A673 (cell line): ENCODE data around the gene NBPF1. TPM values are rescaled to one million over a fixed set of nuclear protein-coding genes. Genes with fewer than 3 reads are reported as not detected.
"Not testable (repeated sequence)": the region's sequence is repeated elsewhere in the genome, so short reads cannot be mapped to it uniquely, and the experiment has no call there.

ENCODE experiments used
- BruUV-seq: library from RNA; stranded (reverse); fragments of 400-500 nt; replicated peaks from 2 replicates; lab custom pipeline; 2021; lab: Mats Ljungman, UMichigan
- CTCF ChIA-PET: fragments of 300-600 bp; sonication (Branson Sonifier 250); formaldehyde crosslinking; loops from one replicate; lab custom pipeline; 2022; ENCODE audit warnings: antibody characterized with exemption; lab: Charles Lee
- POLR2A ChIA-PET: fragments of 300-600 bp; sonication (Branson Sonifier 250); formaldehyde crosslinking; loops from one replicate; lab custom pipeline; 2022; ENCODE audit warnings: antibody characterized with exemption; ENCODE audit not compliant: low non-redundant PET; lab: Charles Lee
- DNase-seq: peaks from one replicate; pipeline ENCODE4 v3.0.0-alpha.2; 2015; ENCODE audit warnings: low spot score
- H3K27ac ChIP-seq: fragments of 200-600 bp; sonication (generic); 2 replicates; pipeline ENCODE4 v1.5.1; 2016; ENCODE audit warnings: mixed run types, low read depth, mild to moderate bottlenecking, mixed read lengths, antibody characterized with exemption, low read length; ENCODE audit not compliant: poor library complexity, severe bottlenecking
- H3K27me3 ChIP-seq: fragments of 200-600 bp; sonication (generic); replicated peaks from 2 replicates; pipeline ENCODE4 v1.6.1; 2017; ENCODE audit warnings: mixed run types, low read depth, mild to moderate bottlenecking, mixed read lengths, antibody characterized with exemption, low read length; ENCODE audit not compliant: insufficient read depth, poor library complexity
- H3K36me3 ChIP-seq: fragments of 200-600 bp; sonication (generic); 2 replicates; pipeline ENCODE4 v1.6.1; 2016; ENCODE audit warnings: mixed run types, mild to moderate bottlenecking, mixed read lengths, antibody characterized with exemption, low read length; ENCODE audit not compliant: insufficient read depth, poor library complexity, severe bottlenecking
- H3K4me1 ChIP-seq: fragments of 200-600 bp; sonication (generic); 2 replicates; pipeline ENCODE4 v1.6.1; 2017; ENCODE audit warnings: mixed run types, mild to moderate bottlenecking, mixed read lengths, antibody characterized with exemption, low read length; ENCODE audit not compliant: insufficient read depth, poor library complexity, severe bottlenecking
- H3K4me3 ChIP-seq: fragments of 200-600 bp; sonication (generic); 2 replicates; pipeline ENCODE4 v1.5.1; 2016; ENCODE audit warnings: low read depth, mixed run types, mild to moderate bottlenecking, mixed read lengths, low read length; ENCODE audit not compliant: poor library complexity, severe bottlenecking
- H3K9me3 ChIP-seq: fragments of 200-600 bp; sonication (generic); 2 replicates; pipeline ENCODE4 v1.6.1; 2016; ENCODE audit warnings: mixed run types, low read depth, mild to moderate bottlenecking, mixed read lengths, antibody characterized with exemption, low read length; ENCODE audit not compliant: poor library complexity, severe bottlenecking
- CTCF ChIP-seq: fragments of 300-800, 200-600 bp; sonication (generic); conservative IDR thresholded peaks from 2 replicates; pipeline ENCODE4 v1.5.1; 2017; ENCODE audit warnings: low read depth, mild to moderate bottlenecking, antibody characterized with exemption, low read length, moderate library complexity, mixed read lengths
- EZH2 ChIP-seq: fragments of 200-600 bp; sonication (generic); IDR thresholded peaks from 2 replicates; pipeline ENCODE4 v1.6.1; 2017; ENCODE audit warnings: borderline replicate concordance, low read depth, mild to moderate bottlenecking, mixed read lengths, antibody characterized with exemption, low read length; ENCODE audit not compliant: poor library complexity, severe bottlenecking
- intact Hi-C: fragments of 100-400 bp; cut with micrococcal nuclease; formaldehyde crosslinking; loops from one replicate; pipeline ENCODE4 v1.10.0; 2022; ENCODE audit not compliant: unreplicated experiment
- total RNA-seq: library from RNA; stranded (reverse); gene quantifications from 2 replicates; pipeline ENCODE4 v1.2.3, GENCODE V29; 2021

The NBPF1 gene
- total RNA-seq, 1 experiment from 2014 or later, result 85.2 TPM

DNA sequence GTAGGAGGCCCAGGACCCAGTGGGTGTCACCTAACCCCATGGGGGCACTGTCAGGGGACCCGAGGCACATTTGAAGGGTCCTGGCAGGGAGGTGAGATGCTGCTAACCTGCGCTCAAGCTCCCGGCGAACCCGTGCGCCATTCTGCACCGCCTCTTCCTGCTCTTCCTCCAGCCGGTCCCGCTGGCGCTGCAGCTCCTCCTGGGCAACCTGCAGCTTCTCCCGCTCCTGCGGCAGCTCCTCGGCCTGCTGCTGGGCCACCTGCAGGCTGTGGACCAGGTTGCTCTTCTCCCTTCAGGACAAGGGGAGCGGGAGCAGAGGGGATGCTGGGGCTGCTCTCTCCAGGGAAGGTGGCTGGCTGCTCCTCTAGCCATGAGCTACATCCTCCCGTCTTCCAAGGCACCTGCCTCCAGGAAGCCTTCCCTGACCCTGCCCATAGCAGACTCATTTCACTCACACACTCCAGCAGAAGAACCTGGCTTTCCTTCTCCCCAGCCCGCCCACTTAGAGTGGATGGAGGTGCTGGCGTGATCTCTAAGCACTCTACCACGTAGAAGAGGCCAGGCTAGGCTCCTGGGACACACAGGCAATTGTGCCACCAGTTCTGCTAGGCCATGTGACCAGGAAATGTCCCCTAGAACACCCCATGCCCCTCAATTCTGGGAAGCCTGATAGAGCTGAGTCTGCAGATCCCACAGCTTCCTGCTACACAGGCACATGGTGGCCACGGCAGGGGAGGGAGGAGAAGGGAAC is 15.2 kb upstream of the NBPF1 start:
- CTCF ChIA-PET, result interaction anchor here (0.6 kb wide), 3 partner anchors 62 to 129 kb away, joined by 3 to 6 read pairs (median 3); no protein-coding TSS in a partner anchor
- POLR2A ChIA-PET, result no interaction called here
- Histone ChIP-seq H3K4me1 (no peaks in the 10 kb centered on the region), H3K9me3 (no peaks in the 10 kb centered on the region), H3K27me3 (no peaks in the 10 kb centered on the region), H3K27ac (no peak overlapping the region), H3K36me3 (peaks cover 71% of the 10 kb centered on the region), H3K4me3 (no peak overlapping the region)
- no peak for TF ChIP-seq EZH2
- TF ChIP-seq CTCF, result no peak
- BruUV-seq, result no TSS peak
- no peak for DNase-seq
- intact Hi-C loops, result loop anchor here (10.0 kb wide), 1 partner anchor 416 kb away; no protein-coding TSS in a partner anchor

GRCh38 chr1:16626409-16626983 is 13.1 kb upstream of the NBPF1 start:
- H3K27ac ChIP-seq, H3K4me3 ChIP-seq, H3K27me3 ChIP-seq, H3K9me3 ChIP-seq, H3K4me1 ChIP-seq, DNase-seq, BruUV-seq, CTCF ChIA-PET: not testable (repeated sequence)
- intact Hi-C loops, result loop anchor here (10.0 kb wide), 1 partner anchor 418 kb away; no protein-coding TSS in a partner anchor
- H3K36me3 ChIP-seq, result peaks cover 54% of the 10 kb centered on the region
- POLR2A ChIA-PET, result interaction anchor here (0.6 kb wide), 2 partner anchors 76 to 277 kb away, joined by 3 to 9 read pairs; no protein-coding TSS in a partner anchor

DNA sequence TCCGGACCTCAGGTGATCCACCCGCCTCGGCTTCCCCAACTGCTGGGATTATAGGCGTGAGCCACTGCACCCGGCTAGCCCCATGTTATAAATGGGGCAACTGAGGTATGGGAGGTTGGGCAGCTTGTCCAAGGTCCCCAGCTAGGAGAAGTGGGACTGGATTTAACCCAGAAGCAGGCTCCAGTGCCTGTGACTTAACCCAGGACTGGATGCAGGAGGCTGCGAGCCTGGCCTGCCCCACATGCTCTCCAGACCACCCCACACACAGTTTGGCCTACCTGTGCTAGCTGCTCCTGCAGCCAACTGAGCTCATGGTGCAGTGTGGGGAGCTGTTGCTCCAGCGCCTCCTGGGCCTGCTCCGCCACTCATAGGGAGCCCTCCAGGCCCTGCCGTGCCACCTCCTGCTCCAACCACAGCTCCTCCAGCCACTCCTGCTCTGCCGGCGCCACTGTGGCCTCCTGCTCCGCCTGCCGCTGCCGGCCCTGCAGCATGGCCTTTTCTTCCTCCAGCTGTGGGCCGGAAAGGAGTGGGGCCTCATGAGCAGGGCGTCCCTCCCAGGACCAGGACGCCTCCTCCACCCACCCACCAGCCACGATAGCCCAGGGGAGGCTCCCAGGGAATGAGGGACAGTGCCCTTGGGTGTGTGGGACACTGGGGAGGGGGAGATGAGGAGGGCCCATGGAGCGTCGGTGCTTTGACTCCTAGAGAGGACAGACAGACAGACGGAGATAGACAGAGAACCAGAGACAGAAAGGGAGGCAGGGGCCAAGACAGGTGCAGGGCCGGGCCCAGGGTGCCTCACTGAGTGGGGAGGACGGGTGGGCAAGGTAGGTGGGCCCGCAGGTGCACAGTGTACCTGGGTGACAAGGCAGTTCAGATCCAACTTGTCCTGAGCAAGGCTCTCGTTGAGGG is 12.4 kb upstream of the NBPF1 start:
- H3K4me1 ChIP-seq, result no peaks in the 10 kb centered on the region
- H3K4me3 ChIP-seq, result no peak overlapping the region
- DNase-seq, result no peak
- H3K27me3 ChIP-seq, result no peaks in the 10 kb centered on the region
- H3K9me3 ChIP-seq, result no peaks in the 10 kb centered on the region
- ChIA-PET POLR2A (no interaction called here), CTCF (interaction anchor here (0.6 to 1.0 kb wide), 4 partner anchors 19 to 326 kb away, joined by 4 to 7 read pairs (median 5); partner anchors contain the start of gene NECAP2)
- TF ChIP-seq CTCF, result no peak
- TF ChIP-seq EZH2, result no peak
- intact Hi-C loops, result loop anchor here (10.0 kb wide), 1 partner anchor 419 kb away; no protein-coding TSS in a partner anchor
- no TSS peak for BruUV-seq
- peaks cover 47% of the 10 kb centered on the region for H3K36me3 ChIP-seq
- H3K27ac ChIP-seq, result no peak overlapping the region

DNA sequence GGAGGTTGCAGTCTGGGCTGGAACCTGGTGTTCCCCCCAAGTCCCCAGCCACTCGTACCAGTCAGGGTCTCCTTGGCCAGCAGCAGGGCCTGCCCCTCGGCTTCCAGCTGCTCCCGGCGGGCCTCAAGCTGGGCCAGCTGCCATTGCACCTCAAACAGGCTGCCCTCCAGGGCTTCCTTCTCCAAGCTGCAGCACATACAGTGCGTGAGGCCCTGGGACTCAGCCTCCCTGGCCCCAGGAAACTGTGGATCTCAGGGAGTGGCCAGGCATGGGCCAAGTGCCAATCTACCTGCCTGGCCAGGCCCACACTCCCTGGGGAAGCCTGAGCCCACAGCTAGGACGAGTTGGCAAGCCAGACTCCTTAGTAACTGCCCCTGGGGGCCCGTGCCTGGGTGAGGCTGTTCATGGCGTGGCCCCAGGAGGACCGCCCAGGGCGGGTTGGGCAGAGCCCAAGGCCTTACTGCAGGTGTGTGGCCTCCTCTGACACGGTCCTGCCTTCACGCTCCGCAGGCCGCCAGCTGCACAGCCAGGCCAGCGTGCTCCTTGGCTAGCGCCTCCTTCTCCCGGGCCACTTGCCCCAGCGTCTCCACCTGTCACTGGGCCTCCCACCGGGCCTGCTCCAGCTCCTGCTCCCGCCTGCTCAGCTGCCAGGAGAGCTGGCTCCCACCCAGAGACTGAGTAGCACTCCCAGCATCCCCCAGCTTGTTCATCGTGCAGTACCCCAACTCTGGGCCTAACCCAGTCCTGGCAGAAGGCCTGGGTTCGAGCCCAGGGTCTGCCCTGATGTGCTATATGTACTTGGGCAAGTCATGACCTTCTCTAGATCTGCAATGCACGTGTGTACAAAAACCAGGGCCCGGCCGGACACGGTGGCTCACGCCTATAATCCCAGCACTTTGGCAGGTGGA is 10.7 kb upstream of the NBPF1 start:
- H3K4me1 ChIP-seq, H3K9me3 ChIP-seq, DNase-seq, H3K27me3 ChIP-seq, H3K27ac ChIP-seq, BruUV-seq, H3K4me3 ChIP-seq: not testable (repeated sequence)
- intact Hi-C loops, result loop anchor here (10.0 kb wide), 1 partner anchor 421 kb away; no protein-coding TSS in a partner anchor
- peaks cover 38% of the 10 kb centered on the region for H3K36me3 ChIP-seq
- ChIA-PET CTCF (interaction anchor here (0.9 to 1.1 kb wide), 4 partner anchors 8 to 327 kb away, joined by 4 to 8 read pairs (median 6); no protein-coding TSS in a partner anchor), POLR2A (interaction anchor here (0.6 to 1.1 kb wide), 2 partner anchors 11 to 13 kb away, joined by 3 to 5 read pairs; no protein-coding TSS in a partner anchor)
